WTC11 (cell line): Measurements from ENCODE around the gene CCDC51.

Source experiments
- FOXP1 ChIP-seq: sonication (generic); formaldehyde crosslinking; IDR thresholded peaks from 2 replicates; pipeline ENCODE4 v1.8.0; 2022; ENCODE audit warnings: missing genetic modification reagents, mild to moderate bottlenecking, moderate library complexity, borderline replicate concordance
- NR2C2 ChIP-seq: sonication (generic); formaldehyde crosslinking; IDR thresholded peaks from 2 replicates; pipeline ENCODE4 v1.8.0; 2022; ENCODE audit warnings: mild to moderate bottlenecking, missing genetic modification reagents
- TF ChIP-seq, protein P1 (sequence below): fragments of 200-600 bp; IDR thresholded peaks from 2 replicates; pipeline ENCODE4 v1.8.0; 2022; ENCODE audit warnings: antibody characterized with exemption
- TF ChIP-seq, protein P2 (sequence below): sonication (generic); formaldehyde crosslinking; IDR thresholded peaks from 2 replicates; pipeline ENCODE4 v1.8.0; 2022; ENCODE audit warnings: mild to moderate bottlenecking, missing genetic modification reagents
- TF ChIP-seq, protein P3 (sequence below): fragments of 250-450 bp; sonication (Bioruptor Pico); IDR thresholded peaks from 2 replicates; pipeline ENCODE4 v1.8.0; 2021; ENCODE audit warnings: mild to moderate bottlenecking
- TF ChIP-seq, protein P4 (sequence below): sonication (generic); formaldehyde crosslinking; IDR thresholded peaks from 2 replicates; pipeline ENCODE4 v1.8.0; 2022; ENCODE audit warnings: mild to moderate bottlenecking, missing genetic modification reagents
- TF ChIP-seq, protein P5 (sequence below): sonication (generic); formaldehyde crosslinking; conservative IDR thresholded peaks from 2 replicates; pipeline ENCODE4 v1.8.1; 2023; ENCODE audit warnings: mild to moderate bottlenecking, low read depth, missing genetic modification reagents, moderate library complexity

DNA sequence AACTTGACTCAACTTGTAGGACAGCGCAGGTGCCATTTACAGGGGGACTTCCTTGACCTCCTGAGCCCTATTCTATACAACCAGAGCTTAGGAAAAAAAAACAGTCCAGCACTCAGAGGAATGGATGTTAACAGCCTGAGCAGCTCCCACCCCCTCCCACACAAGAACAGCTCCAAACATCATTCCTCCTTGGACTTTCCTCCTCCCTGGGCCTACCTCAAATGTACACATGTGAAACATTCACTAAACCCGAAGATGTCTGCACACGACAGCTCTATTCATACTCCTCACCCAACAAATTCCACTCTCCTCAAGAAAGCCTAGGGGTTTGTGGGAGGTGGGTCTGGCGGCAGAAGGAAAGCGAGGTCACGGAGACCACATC, 6.1 kb upstream of the CCDC51 start:
- TF ChIP-seq NR2C2 (CRISPR knock-in tag) (no peak), FOXP1 (no peak)
- TF ChIP-seq, protein P1, sequence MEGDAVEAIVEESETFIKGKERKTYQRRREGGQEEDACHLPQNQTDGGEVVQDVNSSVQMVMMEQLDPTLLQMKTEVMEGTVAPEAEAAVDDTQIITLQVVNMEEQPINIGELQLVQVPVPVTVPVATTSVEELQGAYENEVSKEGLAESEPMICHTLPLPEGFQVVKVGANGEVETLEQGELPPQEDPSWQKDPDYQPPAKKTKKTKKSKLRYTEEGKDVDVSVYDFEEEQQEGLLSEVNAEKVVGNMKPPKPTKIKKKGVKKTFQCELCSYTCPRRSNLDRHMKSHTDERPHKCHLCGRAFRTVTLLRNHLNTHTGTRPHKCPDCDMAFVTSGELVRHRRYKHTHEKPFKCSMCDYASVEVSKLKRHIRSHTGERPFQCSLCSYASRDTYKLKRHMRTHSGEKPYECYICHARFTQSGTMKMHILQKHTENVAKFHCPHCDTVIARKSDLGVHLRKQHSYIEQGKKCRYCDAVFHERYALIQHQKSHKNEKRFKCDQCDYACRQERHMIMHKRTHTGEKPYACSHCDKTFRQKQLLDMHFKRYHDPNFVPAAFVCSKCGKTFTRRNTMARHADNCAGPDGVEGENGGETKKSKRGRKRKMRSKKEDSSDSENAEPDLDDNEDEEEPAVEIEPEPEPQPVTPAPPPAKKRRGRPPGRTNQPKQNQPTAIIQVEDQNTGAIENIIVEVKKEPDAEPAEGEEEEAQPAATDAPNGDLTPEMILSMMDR = no peak
- TF ChIP-seq, protein P2, sequence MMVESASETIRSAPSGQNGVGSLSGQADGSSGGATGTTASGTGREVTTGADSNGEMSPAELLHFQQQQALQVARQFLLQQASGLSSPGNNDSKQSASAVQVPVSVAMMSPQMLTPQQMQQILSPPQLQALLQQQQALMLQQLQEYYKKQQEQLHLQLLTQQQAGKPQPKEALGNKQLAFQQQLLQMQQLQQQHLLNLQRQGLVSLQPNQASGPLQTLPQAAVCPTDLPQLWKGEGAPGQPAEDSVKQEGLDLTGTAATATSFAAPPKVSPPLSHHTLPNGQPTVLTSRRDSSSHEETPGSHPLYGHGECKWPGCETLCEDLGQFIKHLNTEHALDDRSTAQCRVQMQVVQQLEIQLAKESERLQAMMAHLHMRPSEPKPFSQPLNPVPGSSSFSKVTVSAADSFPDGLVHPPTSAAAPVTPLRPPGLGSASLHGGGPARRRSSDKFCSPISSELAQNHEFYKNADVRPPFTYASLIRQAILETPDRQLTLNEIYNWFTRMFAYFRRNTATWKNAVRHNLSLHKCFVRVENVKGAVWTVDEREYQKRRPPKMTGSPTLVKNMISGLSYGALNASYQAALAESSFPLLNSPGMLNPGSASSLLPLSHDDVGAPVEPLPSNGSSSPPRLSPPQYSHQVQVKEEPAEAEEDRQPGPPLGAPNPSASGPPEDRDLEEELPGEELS = no peak
- TF ChIP-seq, protein P3, sequence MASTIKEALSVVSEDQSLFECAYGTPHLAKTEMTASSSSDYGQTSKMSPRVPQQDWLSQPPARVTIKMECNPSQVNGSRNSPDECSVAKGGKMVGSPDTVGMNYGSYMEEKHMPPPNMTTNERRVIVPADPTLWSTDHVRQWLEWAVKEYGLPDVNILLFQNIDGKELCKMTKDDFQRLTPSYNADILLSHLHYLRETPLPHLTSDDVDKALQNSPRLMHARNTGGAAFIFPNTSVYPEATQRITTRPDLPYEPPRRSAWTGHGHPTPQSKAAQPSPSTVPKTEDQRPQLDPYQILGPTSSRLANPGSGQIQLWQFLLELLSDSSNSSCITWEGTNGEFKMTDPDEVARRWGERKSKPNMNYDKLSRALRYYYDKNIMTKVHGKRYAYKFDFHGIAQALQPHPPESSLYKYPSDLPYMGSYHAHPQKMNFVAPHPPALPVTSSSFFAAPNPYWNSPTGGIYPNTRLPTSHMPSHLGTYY (CRISPR knock-in tag) = no peak
- TF ChIP-seq, protein P4, sequence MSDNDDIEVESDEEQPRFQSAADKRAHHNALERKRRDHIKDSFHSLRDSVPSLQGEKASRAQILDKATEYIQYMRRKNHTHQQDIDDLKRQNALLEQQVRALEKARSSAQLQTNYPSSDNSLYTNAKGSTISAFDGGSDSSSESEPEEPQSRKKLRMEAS (CRISPR knock-in tag) = no peak
- TF ChIP-seq, protein P5, sequence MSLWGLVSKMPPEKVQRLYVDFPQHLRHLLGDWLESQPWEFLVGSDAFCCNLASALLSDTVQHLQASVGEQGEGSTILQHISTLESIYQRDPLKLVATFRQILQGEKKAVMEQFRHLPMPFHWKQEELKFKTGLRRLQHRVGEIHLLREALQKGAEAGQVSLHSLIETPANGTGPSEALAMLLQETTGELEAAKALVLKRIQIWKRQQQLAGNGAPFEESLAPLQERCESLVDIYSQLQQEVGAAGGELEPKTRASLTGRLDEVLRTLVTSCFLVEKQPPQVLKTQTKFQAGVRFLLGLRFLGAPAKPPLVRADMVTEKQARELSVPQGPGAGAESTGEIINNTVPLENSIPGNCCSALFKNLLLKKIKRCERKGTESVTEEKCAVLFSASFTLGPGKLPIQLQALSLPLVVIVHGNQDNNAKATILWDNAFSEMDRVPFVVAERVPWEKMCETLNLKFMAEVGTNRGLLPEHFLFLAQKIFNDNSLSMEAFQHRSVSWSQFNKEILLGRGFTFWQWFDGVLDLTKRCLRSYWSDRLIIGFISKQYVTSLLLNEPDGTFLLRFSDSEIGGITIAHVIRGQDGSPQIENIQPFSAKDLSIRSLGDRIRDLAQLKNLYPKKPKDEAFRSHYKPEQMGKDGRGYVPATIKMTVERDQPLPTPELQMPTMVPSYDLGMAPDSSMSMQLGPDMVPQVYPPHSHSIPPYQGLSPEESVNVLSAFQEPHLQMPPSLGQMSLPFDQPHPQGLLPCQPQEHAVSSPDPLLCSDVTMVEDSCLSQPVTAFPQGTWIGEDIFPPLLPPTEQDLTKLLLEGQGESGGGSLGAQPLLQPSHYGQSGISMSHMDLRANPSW (CRISPR knock-in tag) = no peak
